GM19455 (cell line): ENCODE measurements around the gene TPD52L2.

Experiments
- ATAC-seq: cut with Tn5 transposase; IDR thresholded peaks from one replicate; pipeline ENCODE4 v1.9.1; 2021; ENCODE audit not compliant: unreplicated experiment

The TPD52L2 gene

GRCh38 chr20:63864978-63865640, at the start of gene TPD52L2:
TPD52L2 (plus strand) TSS chr20:63865270; CDS start chr20:63865366, 96 bp downstream.
- peak; percentile 64 for ATAC-seq

- ATAC-seq, result no peak
Measured at GRCh38 chr20:63815615-63816253, 49.3 kb upstream of the TPD52L2 start.

DNA sequence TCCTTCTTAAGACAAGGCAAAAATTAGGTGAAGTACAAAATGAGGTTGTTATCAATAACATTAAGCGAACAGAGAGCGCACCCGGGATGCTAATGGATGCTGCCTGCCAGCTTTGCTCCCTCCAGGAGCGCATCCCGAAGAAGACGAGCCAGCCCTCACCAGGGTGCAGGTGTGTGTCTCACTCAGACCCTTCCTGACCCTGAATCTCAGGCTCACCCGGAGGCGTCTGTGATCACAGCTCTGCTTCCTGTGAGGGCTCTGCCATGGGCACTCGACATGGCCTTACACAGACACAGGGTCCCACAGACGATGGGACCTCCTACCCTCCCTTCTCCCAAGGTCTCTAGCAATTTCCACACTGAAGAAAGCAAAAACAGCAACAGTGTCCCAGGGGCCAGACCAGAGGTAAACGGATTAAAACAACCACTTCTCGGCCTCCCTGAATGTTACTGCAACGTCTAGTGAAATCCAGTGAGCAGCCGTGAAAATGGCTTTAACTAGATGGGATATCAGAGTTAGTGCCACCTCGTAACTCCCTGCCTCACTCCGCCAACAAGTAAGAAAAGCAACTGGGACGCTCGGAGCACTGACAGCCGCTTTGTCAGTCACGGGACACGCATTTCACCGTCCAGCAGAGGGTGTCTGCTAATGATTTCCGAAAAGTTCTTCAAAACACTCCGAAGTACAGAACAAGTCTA, 45.7 kb upstream of the TPD52L2 start:
- ATAC-seq, result no peak

DNA sequence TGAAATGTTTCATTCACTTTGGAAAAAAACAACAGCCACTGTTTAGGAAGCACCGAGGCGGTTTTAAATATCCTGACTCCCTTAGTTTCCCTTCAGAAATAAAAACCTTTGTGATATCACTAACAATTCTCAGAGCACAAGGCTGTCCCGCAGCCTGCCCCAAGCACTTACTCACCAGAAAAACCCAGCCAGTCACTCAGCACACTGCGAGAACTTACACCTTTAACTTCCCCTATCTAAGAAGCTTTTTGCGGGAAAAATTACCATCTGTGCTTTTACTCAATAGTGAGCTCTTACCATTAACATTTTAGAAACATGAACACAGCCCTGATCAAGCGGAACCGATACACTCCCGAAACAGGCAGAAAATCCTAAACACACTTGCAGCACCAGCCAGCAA, 43.3 kb upstream of the TPD52L2 start:
- no peak for ATAC-seq

- no peak for ATAC-seq
Measured at GRCh38 chr20:63822276-63822696, 42.8 kb upstream of the TPD52L2 start.

- ATAC-seq, result no peak
Measured at GRCh38 chr20:63823691-63824311, 41.3 kb upstream of the TPD52L2 start.

DNA sequence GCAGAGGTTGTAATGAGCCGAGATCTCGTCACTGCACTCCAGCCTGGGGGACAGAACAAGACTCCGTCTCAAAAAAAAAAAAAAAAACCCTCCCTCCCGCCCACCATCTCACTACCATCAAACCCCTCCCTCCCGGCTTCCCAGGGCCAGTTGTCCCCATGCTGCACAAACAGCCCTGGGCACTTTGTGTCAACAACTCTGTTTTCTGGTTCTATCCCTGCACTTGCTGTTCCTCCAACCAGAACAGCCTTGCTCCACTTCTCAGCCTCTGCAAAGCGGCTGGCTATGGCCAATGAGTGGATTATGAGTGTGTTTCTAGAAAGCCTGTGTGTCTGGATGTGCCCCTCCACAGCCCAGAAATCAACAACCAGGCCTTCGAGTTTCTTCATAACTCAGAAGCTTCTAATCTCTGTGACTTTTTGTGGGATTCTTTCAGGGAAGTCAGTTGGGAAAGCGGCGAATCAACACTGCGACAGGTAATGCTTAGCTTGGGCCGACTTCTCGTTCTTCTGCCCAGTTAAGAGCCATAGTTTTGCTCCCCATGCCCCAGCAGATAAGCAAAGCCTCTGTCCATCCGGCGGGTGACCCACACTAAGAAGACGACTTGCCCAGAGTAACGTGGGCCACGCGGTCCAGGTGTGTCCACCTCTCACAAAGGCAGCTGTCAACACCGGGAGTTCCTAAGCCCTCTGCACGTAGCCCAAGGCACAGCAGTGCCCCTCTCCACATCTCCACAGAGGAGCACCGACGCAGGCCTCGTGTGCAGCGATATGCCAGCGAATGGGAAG, 39.5 kb upstream of the TPD52L2 start:
- ATAC-seq, result no peak

DNA sequence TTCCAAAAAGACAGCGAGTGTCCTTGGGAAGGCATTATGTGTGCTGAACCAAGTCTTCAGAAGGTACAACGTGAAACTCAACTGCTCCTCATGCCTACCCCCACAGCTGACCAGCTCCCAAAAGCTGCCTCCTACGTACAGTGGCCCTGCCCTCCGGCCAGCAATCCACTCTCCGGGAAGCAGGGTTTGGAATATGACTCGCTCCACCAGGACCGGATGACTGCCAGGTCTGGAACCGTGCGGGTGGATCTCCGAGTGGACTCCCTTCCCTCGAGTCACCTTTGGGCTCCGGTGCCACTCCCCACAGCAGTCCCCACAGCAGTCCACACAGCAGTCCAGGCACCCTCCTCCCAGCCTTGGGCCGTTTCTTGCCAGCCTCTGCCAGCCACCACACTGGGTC, 38.3 kb upstream of the TPD52L2 start:
- ATAC-seq, result no peak

DNA sequence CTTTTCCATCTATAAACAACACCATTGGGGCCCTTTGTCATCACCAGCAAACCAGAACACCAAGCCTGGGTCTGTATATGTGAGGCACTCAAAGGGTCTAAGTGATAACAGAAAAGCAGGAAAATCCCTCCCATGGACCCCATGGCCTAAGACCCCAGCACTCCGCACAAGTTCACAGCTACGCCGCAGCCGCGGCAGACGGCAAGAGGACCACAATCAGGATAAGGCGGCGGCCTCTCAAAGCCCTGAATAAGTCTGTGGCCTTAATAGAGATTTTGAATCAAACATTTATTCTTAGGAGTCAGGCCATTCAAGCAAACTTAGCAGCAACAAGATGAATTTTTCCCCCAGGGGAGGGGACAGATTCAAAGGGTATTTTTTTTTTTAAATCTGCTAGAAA, 36.9 kb upstream of the TPD52L2 start:
- no peak for ATAC-seq

DNA sequence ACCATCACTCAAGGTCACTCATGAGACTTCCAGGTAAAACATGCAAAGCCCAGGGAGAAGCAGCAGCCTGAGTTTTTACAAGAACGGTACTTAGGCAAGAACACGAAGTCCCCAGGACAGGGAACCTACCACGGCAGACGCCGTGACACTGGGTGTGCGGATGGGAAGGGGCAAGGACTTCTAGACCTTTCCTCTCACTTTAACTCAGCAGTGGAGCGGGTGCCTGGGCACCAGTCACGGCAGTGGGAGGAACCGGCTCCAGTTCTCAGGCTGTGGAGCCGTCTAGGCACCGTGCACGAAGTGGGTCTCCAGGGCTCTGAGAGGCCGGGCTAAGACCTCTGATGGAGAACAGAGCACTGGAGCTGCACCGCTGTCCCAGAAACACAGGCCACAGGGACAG, 36.5 kb upstream of the TPD52L2 start:
- ATAC-seq, result no peak

DNA sequence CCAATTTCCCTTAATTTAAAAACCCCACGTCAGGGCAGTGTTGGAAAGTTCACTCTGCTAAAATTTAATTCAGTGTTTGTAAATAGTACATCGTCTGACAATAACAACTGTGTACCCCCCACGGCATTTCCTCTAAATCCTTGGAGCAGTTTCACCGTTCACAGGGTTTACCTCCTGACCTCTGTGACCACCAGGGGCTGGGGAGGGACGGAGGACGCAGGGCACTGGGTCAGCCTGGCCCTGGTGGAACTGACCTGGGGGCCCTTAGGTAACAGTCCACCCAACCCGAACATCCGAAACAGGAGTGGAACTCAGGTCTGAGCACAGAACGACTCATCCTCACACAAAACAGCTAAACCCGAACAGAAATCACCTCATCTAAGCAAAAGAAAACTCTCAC, 36.1 kb upstream of the TPD52L2 start:
- no peak for ATAC-seq

- ATAC-seq, result no peak
Measured at GRCh38 chr20:63829603-63829944, 35.5 kb upstream of the TPD52L2 start.

DNA sequence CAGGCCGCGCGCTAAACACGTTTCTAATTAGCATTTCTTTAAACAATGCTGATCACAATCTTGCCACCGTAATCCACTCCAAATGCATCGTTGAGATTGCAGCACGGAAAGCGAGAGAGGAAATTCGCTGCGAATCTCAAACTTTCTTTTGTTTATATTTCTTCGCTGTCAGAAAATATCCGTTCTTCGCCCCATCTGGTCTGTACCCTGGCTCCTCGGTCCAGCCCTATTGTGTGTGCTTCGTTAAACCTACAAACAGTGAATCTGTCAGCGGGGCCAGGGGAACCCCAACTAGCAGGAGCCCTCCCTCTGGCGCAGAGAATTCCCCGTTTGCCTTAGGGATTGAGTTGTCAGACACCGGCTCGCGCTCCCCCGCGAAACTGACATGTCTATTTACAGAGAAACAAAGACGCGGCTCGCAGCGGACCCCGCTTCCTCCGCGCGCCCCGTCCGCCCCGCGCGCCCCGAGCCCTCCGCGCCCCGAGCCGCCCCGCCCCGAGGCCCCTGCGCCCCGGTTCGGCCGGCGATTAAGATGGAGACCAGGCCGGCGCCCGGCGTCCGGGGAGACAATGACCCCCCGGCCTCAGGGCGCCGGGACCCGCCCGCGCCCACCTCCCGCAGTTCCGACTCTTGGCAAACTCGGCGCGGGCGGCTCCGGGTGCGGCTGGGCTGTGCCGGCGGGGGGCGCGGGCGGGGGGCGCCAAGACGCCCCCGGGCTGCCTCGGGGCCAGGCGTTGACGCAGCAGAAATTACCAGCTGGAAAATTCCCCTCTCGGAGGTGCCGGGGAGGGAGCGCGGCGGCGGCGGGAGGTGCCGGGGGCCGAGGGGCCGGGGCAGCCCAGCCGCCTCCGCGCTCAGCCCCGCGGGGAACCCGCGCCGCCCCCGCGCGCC, 34.9 kb upstream of the TPD52L2 start:
- ATAC-seq, result no peak

GRCh38 chr20:63830841-63831588, 34.1 kb upstream of the TPD52L2 start, which contains the start of gene ZBTB46:
ZBTB46 (minus strand) TSS chr20:63831264; CDS start chr20:63790757, 40,507 bp downstream.
- ATAC-seq, result no peak

- ATAC-seq, result no peak
Measured at GRCh38 chr20:63831646-63831992, 33.5 kb upstream of the TPD52L2 start.

- ATAC-seq, result no peak
Measured at GRCh38 chr20:63831993-63832686, 32.9 kb upstream of the TPD52L2 start.

GRCh38 chr20:63833776-63834490, 31.1 kb upstream of the TPD52L2 start:
- ATAC-seq, result no peak

- no peak for ATAC-seq
Measured at GRCh38 chr20:63834491-63834880, 30.6 kb upstream of the TPD52L2 start.
